Measurements from ENCODE around the gene FAM234B. TPM values are rescaled to one million over a fixed set of nuclear protein-coding genes. Genes with fewer than 3 reads are reported as not detected.

FAM234B gene
- polyA plus RNA-seq, 3 donors = 1.6 to 3.2 (median 2.0) TPM

DNA sequence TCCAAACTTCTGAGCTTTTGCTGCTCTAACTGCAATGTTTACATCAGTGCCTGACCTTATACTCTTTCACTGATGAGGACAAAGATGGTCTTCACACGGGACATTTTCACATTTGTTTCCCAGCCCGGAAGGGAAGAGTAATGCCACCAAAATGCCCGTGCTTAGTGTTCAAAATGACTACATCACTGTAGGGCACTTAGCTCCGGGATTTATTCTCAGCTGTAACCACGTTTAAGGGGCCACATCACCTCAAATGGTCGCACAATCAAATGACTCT is 56.4 kb downstream of the FAM234B start:
- Mint-ChIP-seq H3K4me1 (peaks cover 67% of the 10 kb centered on the region), H3K36me3 (peaks cover 0 to 2% of the 10 kb centered on the region in 2 donors), H3K4me3 (peak overlapping the region; percentile 57 to 87), H3K27ac (peak overlapping the region; percentile 98 to 100 (median 100)), H3K27me3 (ENCODE audit: low read depth in 3 of 3) (peaks cover 0 to 6% (median 1%) of the 10 kb centered on the region in 3 donors), H3K9me3 (peaks cover 0 to 1% (median 0%) of the 10 kb centered on the region in 7 donors)
- Histone ChIP-seq H3K36me3 (replicated peaks in 1 of 2; ENCODE audit: control insufficient read depth in 1 of 2, insufficient read depth in 2 of 2, low read length in 2 of 2) (no peaks in the 10 kb centered on the region), H3K9ac (ENCODE audit: insufficient read depth, low read length, poor library complexity, severe bottlenecking) (peak overlapping the region; percentile 88), H3K27me3 (ENCODE audit: control insufficient read depth in 2 of 2, insufficient read depth in 2 of 2, low read length in 2 of 2) (no peaks in the 10 kb centered on the region), H3K9me3 (replicated peaks in 1 of 2; ENCODE audit: control insufficient read depth in 1 of 2, insufficient read depth in 1 of 2, low read length in 2 of 2) (no peaks in the 10 kb centered on the region), H3K4me3 (replicated peaks in 1 of 3; ENCODE audit: low read depth in 2 of 3, low read length in 3 of 3) (peak overlapping the region; percentile 41 to 63 (median 54)), H2AFZ (ENCODE audit: insufficient read depth, low read depth, low read length, poor library complexity, severe bottlenecking) (no peak overlapping the region), H3K4me2 (replicated peaks; ENCODE audit: extremely low read depth, low read length, poor library complexity, severe bottlenecking) (peak overlapping the region; percentile 67), H3K79me2 (ENCODE audit: insufficient read depth, low read length) (no peaks in the 10 kb centered on the region), H3K4me1 (ENCODE audit: control insufficient read depth in 1 of 2, insufficient read depth in 2 of 2, low read length in 2 of 2) (peaks cover 59 to 60% of the 10 kb centered on the region in 2 donors), H4K20me1 (ENCODE audit: insufficient read depth, low read length) (no peaks in the 10 kb centered on the region), H3K27ac (ENCODE audit: low read depth in 1 of 2, low read length in 2 of 2) (peak overlapping the region; percentile 94 to 98)
- TF ChIP-seq, protein P1, sequence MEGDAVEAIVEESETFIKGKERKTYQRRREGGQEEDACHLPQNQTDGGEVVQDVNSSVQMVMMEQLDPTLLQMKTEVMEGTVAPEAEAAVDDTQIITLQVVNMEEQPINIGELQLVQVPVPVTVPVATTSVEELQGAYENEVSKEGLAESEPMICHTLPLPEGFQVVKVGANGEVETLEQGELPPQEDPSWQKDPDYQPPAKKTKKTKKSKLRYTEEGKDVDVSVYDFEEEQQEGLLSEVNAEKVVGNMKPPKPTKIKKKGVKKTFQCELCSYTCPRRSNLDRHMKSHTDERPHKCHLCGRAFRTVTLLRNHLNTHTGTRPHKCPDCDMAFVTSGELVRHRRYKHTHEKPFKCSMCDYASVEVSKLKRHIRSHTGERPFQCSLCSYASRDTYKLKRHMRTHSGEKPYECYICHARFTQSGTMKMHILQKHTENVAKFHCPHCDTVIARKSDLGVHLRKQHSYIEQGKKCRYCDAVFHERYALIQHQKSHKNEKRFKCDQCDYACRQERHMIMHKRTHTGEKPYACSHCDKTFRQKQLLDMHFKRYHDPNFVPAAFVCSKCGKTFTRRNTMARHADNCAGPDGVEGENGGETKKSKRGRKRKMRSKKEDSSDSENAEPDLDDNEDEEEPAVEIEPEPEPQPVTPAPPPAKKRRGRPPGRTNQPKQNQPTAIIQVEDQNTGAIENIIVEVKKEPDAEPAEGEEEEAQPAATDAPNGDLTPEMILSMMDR (IDR thresholded peaks at IDR 0.05) = no peak
- intact Hi-C loops (cut with micrococcal nuclease) = loop anchor here (2.0 to 10.0 kb wide), 5 partner anchors 52 to 108 kb away; partner anchors contain the start of genes EMP1 (in 1 of the 2) and HEBP1 (in 1 of the 2)
- no peak for DNase-seq
- WGBS (ENCODE audit: insufficient coverage) = 2% methylated on average over 6 of the region's 6 CpGs

GRCh38 chr12:13100882-13101769 is 56.9 kb downstream of the FAM234B start:
- peaks cover 0 to 8% (median 1%) of the 10 kb centered on the region in 3 donors for H3K27me3 Mint-ChIP-seq (ENCODE audit: low read depth in 3 of 3)
- intact Hi-C loops (cut with micrococcal nuclease) = loop anchor here (2.0 to 10.0 kb wide), 5 partner anchors 51 to 109 kb away; partner anchors contain the start of genes EMP1 (in 1 of the 2) and HEBP1 (in 1 of the 2)
- Histone ChIP-seq H4K20me1 (ENCODE audit: insufficient read depth, low read length) (no peaks in the 10 kb centered on the region), H3K9ac (ENCODE audit: insufficient read depth, low read length, poor library complexity, severe bottlenecking) (peak overlapping the region; percentile 96), H3K4me2 (replicated peaks; ENCODE audit: extremely low read depth, low read length, poor library complexity, severe bottlenecking) (peak overlapping the region; percentile 71), H3K36me3 (replicated peaks in 1 of 2; ENCODE audit: control insufficient read depth in 1 of 2, insufficient read depth in 2 of 2, low read length in 2 of 2) (no peaks in the 10 kb centered on the region), H2AFZ (ENCODE audit: insufficient read depth, low read depth, low read length, poor library complexity, severe bottlenecking) (peak overlapping the region; percentile 72), H3K79me2 (ENCODE audit: insufficient read depth, low read length) (no peaks in the 10 kb centered on the region), H3K27me3 (ENCODE audit: control insufficient read depth in 2 of 2, insufficient read depth in 2 of 2, low read length in 2 of 2) (no peaks in the 10 kb centered on the region), H3K27ac (ENCODE audit: low read depth in 1 of 2, low read length in 2 of 2) (peak overlapping the region; percentile 94 to 98), H3K4me3 (replicated peaks in 1 of 3; ENCODE audit: low read depth in 2 of 3, low read length in 3 of 3) (peak overlapping the region; percentile 52 to 73 (median 54)), H3K9me3 (replicated peaks in 1 of 2; ENCODE audit: control insufficient read depth in 1 of 2, insufficient read depth in 1 of 2, low read length in 2 of 2) (no peaks in the 10 kb centered on the region), H3K4me1 (ENCODE audit: control insufficient read depth in 1 of 2, insufficient read depth in 2 of 2, low read length in 2 of 2) (peaks cover 59 to 60% of the 10 kb centered on the region in 2 donors)
- TF ChIP-seq, protein P1 (IDR thresholded peaks at IDR 0.05) = no peak
- peak overlapping the region; percentile 98 to 100 (median 100) for H3K27ac Mint-ChIP-seq
- peaks cover 67% of the 10 kb centered on the region for H3K4me1 Mint-ChIP-seq
- under 1% methylated on average over 74 of the region's 79 CpGs for WGBS (ENCODE audit: insufficient coverage)
- H3K9me3 Mint-ChIP-seq = peaks cover 0 to 1% (median 0%) of the 10 kb centered on the region in 7 donors
- H3K36me3 Mint-ChIP-seq = peaks cover 0 to 2% of the 10 kb centered on the region in 2 donors
- H3K4me3 Mint-ChIP-seq = peak overlapping the region; percentile 74 to 87
- DNase-seq = peak; percentile 98 to 99 (median 98)
